HL-60/S4 treated with retinoic acid at 250 ng/mL for 4 days and 3 days (cell line): Measurements from ENCODE around the gene KCNE4.
"Not testable (repeated sequence)": the region's sequence is repeated elsewhere in the genome, so short reads cannot be mapped to it uniquely, and the experiment has no call there.

Experiments used
- in situ Hi-C: fragments of 300-500 bp; cut with MboI; formaldehyde crosslinking; loops from 2 replicates; pipeline ENCODE4 v1.7.0; 2022; ENCODE audit warnings: low sequenced_read_pairs

KCNE4 gene

GRCh38 chr2:223056701-223057418 lies 4.9 kb downstream of the KCNE4 start:
- in situ Hi-C loops: no loop called here

GRCh38 chr2:223057569-223057968 lies 5.6 kb downstream of the KCNE4 start:
- in situ Hi-C loops: no loop called here

GRCh38 chr2:223058952-223059716 lies 7.1 kb downstream of the KCNE4 start:
- in situ Hi-C loops: no loop called here

GRCh38 chr2:223060201-223060825 lies 8.3 kb downstream of the KCNE4 start:
- in situ Hi-C loops: no loop called here

- in situ Hi-C loops: no loop called here
Observed at GRCh38 chr2:223062396-223062795, 10.4 kb downstream of the KCNE4 start.

- in situ Hi-C loops: no loop called here
Observed at GRCh38 chr2:223065107-223065506, 13.1 kb downstream of the KCNE4 start.

- in situ Hi-C loops: no loop called here
Observed at GRCh38 chr2:223066721-223067120, 14.7 kb downstream of the KCNE4 start.

GRCh38 chr2:223068071-223068470 lies 16.1 kb downstream of the KCNE4 start:
- in situ Hi-C loops: no loop called here

- in situ Hi-C loops: no loop called here
Observed at GRCh38 chr2:223069465-223069864, 17.5 kb downstream of the KCNE4 start.

- in situ Hi-C loops: no loop called here
Observed at GRCh38 chr2:223069988-223070387, 18.0 kb downstream of the KCNE4 start.

- in situ Hi-C loops: no loop called here
Observed at GRCh38 chr2:223071139-223071538, 19.1 kb downstream of the KCNE4 start.

GRCh38 chr2:223072826-223073225 lies 20.8 kb downstream of the KCNE4 start:
- in situ Hi-C loops: no loop called here

GRCh38 chr2:223075301-223076270 lies 23.6 kb downstream of the KCNE4 start:
- in situ Hi-C loops: no loop called here

GRCh38 chr2:223076573-223076972 lies 24.6 kb downstream of the KCNE4 start:
- in situ Hi-C loops: no loop called here

- in situ Hi-C loops: no loop called here
Observed at GRCh38 chr2:223078482-223078881, 26.5 kb downstream of the KCNE4 start.

- in situ Hi-C loops: no loop called here
Observed at GRCh38 chr2:223079378-223079777, 27.4 kb downstream of the KCNE4 start.

- in situ Hi-C loops: no loop called here
Observed at GRCh38 chr2:223079925-223080324, 27.9 kb downstream of the KCNE4 start.

- in situ Hi-C loops: not testable (repeated sequence)
Observed at GRCh38 chr2:223080790-223081360, 28.9 kb downstream of the KCNE4 start.

- in situ Hi-C loops: no loop called here
Observed at GRCh38 chr2:223081789-223082188, 29.8 kb downstream of the KCNE4 start.

GRCh38 chr2:223082706-223083105 lies 30.7 kb downstream of the KCNE4 start:
- in situ Hi-C loops: no loop called here
